Activated T-helper 1 cell treated with anti-CD3 and anti-CD28 coated beads, Interleukin-12 subunit alpha, Interleukin-12 subunit beta, Interleukin-2, Interleukin-4 antibody, amounts not matched to agents 30 ng/mL and 10 ng/mL and 1 ng/mL, durations not matched to agents 14 hours and 24 hours and 36 hours (primary cell): Measurements from ENCODE around the gene OXT. TPM values are rescaled to one million over a fixed set of nuclear protein-coding genes. Genes with fewer than 3 reads are reported as not detected.

ENCODE experiments used
- DNase-seq: peaks from one replicate; pipeline ENCODE4 v3.0.0; 2021; ENCODE audit warnings: low spot score
- H3K27ac Mint-ChIP-seq: one replicate; pipeline ENCODE4 v1.8.0; 2021; ENCODE audit warnings: mild to moderate bottlenecking, mixed read lengths
- H3K27me3 Mint-ChIP-seq: one replicate; pipeline ENCODE4 v1.8.0; 2022; ENCODE audit warnings: mild to moderate bottlenecking, moderate library complexity, mixed read lengths; ENCODE audit not compliant: insufficient read depth
- H3K36me3 Mint-ChIP-seq: one replicate; pipeline ENCODE4 v1.8.0; 2021; ENCODE audit warnings: low read depth, mixed read lengths
- H3K4me1 Mint-ChIP-seq: one replicate; pipeline ENCODE4 v1.8.0; 2021; ENCODE audit warnings: low read depth, mixed read lengths
- H3K4me3 Mint-ChIP-seq: one replicate; pipeline ENCODE4 v1.8.0; 2021; ENCODE audit warnings: mild to moderate bottlenecking, moderate library complexity, mixed read lengths
- H3K9me3 Mint-ChIP-seq: one replicate; pipeline ENCODE4 v1.8.0; 2021; ENCODE audit warnings: mixed read lengths
- intact Hi-C: fragments of 100-400 bp; cut with micrococcal nuclease; formaldehyde crosslinking; loops from one replicate; pipeline ENCODE4 v1.15.1; 2024
- total RNA-seq: library from RNA; stranded (reverse); gene quantifications from 2 replicates; pipeline ENCODE4 v1.2.3, GENCODE V29; 2022

The OXT gene
- total RNA-seq, 1 donor from 2014 or later: not detected

- Mint-ChIP-seq H3K27me3 (peaks cover 55% of the 10 kb centered on the region), H3K9me3 (no peaks in the 10 kb centered on the region), H3K4me1 (peaks cover 4% of the 10 kb centered on the region), H3K4me3 (peak overlapping the region; percentile 53), H3K36me3 (no peaks in the 10 kb centered on the region), H3K27ac (no peak overlapping the region)
- intact Hi-C loops: no loop called here
- no peak for DNase-seq
Measured at GRCh38 chr20:3082955-3083952, 11.8 kb downstream of the OXT start.

- Mint-ChIP-seq H3K27ac (no peak within 1 kb of the TSS), H3K27me3 (peaks cover 50% of the 10 kb centered on the region), H3K4me3 (peak within 1 kb of the TSS; percentile 53), H3K36me3 (no peaks in the 10 kb centered on the region), H3K9me3 (no peaks in the 10 kb centered on the region), H3K4me1 (no peaks in the 10 kb centered on the region)
- no peak for DNase-seq
- intact Hi-C loops: no loop called here
Measured at GRCh38 chr20:3084283-3084985, 13.0 kb downstream of the OXT start, which contains the start of gene AVP. AVP (minus strand) TSS chr20:3084724; CDS start chr20:3084674, 50 bp downstream.

- intact Hi-C loops: no loop called here
- Mint-ChIP-seq H3K36me3 (no peaks in the 10 kb centered on the region), H3K27ac (no peak overlapping the region), H3K27me3 (peaks cover 50% of the 10 kb centered on the region), H3K9me3 (no peaks in the 10 kb centered on the region), H3K4me1 (no peaks in the 10 kb centered on the region), H3K4me3 (no peak overlapping the region)
- no peak for DNase-seq
Measured at GRCh38 chr20:3084986-3085360, 13.6 kb downstream of the OXT start.

GRCh38 chr20:3085571-3086072 is 14.2 kb downstream of the OXT start:
- no peak overlapping the region for H3K4me3 Mint-ChIP-seq
- H3K36me3 Mint-ChIP-seq: no peaks in the 10 kb centered on the region
- peaks cover 48% of the 10 kb centered on the region for H3K27me3 Mint-ChIP-seq
- no peak for DNase-seq
- no peaks in the 10 kb centered on the region for H3K9me3 Mint-ChIP-seq
- peaks cover 5% of the 10 kb centered on the region for H3K4me1 Mint-ChIP-seq
- intact Hi-C loops: no loop called here
- no peak overlapping the region for H3K27ac Mint-ChIP-seq

- Mint-ChIP-seq H3K4me1 (peaks cover 11% of the 10 kb centered on the region), H3K36me3 (peaks cover 2% of the 10 kb centered on the region), H3K27me3 (peaks cover 45% of the 10 kb centered on the region), H3K9me3 (no peaks in the 10 kb centered on the region), H3K27ac (no peak overlapping the region), H3K4me3 (no peak overlapping the region)
- DNase-seq: no peak
- intact Hi-C loops: no loop called here
Measured at GRCh38 chr20:3088031-3088430, 16.6 kb downstream of the OXT start.

- no peak overlapping the region for H3K4me3 Mint-ChIP-seq
- intact Hi-C loops: no loop called here
- H3K4me1 Mint-ChIP-seq: peaks cover 11% of the 10 kb centered on the region
- DNase-seq: no peak
- H3K27ac Mint-ChIP-seq: no peak overlapping the region
- peaks cover 32% of the 10 kb centered on the region for H3K27me3 Mint-ChIP-seq
- no peaks in the 10 kb centered on the region for H3K9me3 Mint-ChIP-seq
- H3K36me3 Mint-ChIP-seq: peaks cover 2% of the 10 kb centered on the region
Measured at GRCh38 chr20:3090565-3090964, 19.1 kb downstream of the OXT start.

- Mint-ChIP-seq H3K27ac (peak overlapping the region; percentile 83), H3K4me3 (peak overlapping the region; percentile 85), H3K9me3 (no peaks in the 10 kb centered on the region), H3K27me3 (peaks cover 34% of the 10 kb centered on the region), H3K36me3 (peaks cover 2% of the 10 kb centered on the region), H3K4me1 (peaks cover 11% of the 10 kb centered on the region)
- DNase-seq: no peak
- intact Hi-C loops: loop anchor here (2.0 kb wide), 1 partner anchor 38 kb away; no protein-coding TSS in a partner anchor
Measured at GRCh38 chr20:3092611-3093379, 21.4 kb downstream of the OXT start.

- peaks cover 37% of the 10 kb centered on the region for H3K27me3 Mint-ChIP-seq
- no peaks in the 10 kb centered on the region for H3K9me3 Mint-ChIP-seq
- no peak overlapping the region for H3K27ac Mint-ChIP-seq
- no peak for DNase-seq
- peaks cover 2% of the 10 kb centered on the region for H3K36me3 Mint-ChIP-seq
- intact Hi-C loops: loop anchor here (2.0 kb wide), 1 partner anchor 39 kb away; no protein-coding TSS in a partner anchor
- H3K4me3 Mint-ChIP-seq: no peak overlapping the region
- H3K4me1 Mint-ChIP-seq: peaks cover 11% of the 10 kb centered on the region
Measured at GRCh38 chr20:3093861-3094361, 22.5 kb downstream of the OXT start.

GRCh38 chr20:3094848-3095629 is 23.6 kb downstream of the OXT start:
- intact Hi-C loops: no loop called here
- Mint-ChIP-seq H3K36me3 (peaks cover 2% of the 10 kb centered on the region), H3K9me3 (no peaks in the 10 kb centered on the region), H3K4me1 (peaks cover 11% of the 10 kb centered on the region), H3K27me3 (peaks cover 31% of the 10 kb centered on the region), H3K4me3 (no peak overlapping the region), H3K27ac (no peak overlapping the region)
- no peak for DNase-seq

- no peaks in the 10 kb centered on the region for H3K9me3 Mint-ChIP-seq
- H3K27me3 Mint-ChIP-seq: peaks cover 8% of the 10 kb centered on the region
- peaks cover 24% of the 10 kb centered on the region for H3K4me1 Mint-ChIP-seq
- intact Hi-C loops: no loop called here
- no peak overlapping the region for H3K27ac Mint-ChIP-seq
- H3K4me3 Mint-ChIP-seq: no peak overlapping the region
- no peaks in the 10 kb centered on the region for H3K36me3 Mint-ChIP-seq
- DNase-seq: no peak
Measured at GRCh38 chr20:3100480-3100879, 29.1 kb downstream of the OXT start.

- peaks cover 6% of the 10 kb centered on the region for H3K27me3 Mint-ChIP-seq
- no peak overlapping the region for H3K4me3 Mint-ChIP-seq
- no peak for DNase-seq
- H3K36me3 Mint-ChIP-seq: no peaks in the 10 kb centered on the region
- H3K27ac Mint-ChIP-seq: no peak overlapping the region
- intact Hi-C loops: no loop called here
- H3K9me3 Mint-ChIP-seq: no peaks in the 10 kb centered on the region
- peaks cover 24% of the 10 kb centered on the region for H3K4me1 Mint-ChIP-seq
Measured at GRCh38 chr20:3101251-3101650, 29.8 kb downstream of the OXT start.
